ENCODE data around the gene MRPS34. TPM values are rescaled to one million over a fixed set of nuclear protein-coding genes. Genes with fewer than 3 reads are reported as not detected.

MRPS34 gene
- total and polyA plus RNA-seq, 10 of the 15 experiments (the other 5 are each of a cell fraction or from before 2014, with no cell fraction given), result 3.6 to 285 (median 147) TPM

- TF ChIP-seq NKRF (conservative IDR thresholded peaks at IDR 0.05), result 0 out of 2 replicates have a peak, but pooled peaks have one; percentile 6
- no peak for TF ChIP-seq ATF3 (IDR thresholded peaks at IDR 0.05; ENCODE audit: borderline replicate concordance, extremely low read depth, low read depth, low read length)
Observed at GRCh38 chr16:1771864-1772361, 1.0 kb downstream of the MRPS34 start (continued).

GRCh38 chr16:1771188-1771863, 1.6 kb downstream of the MRPS34 start, which contains the start of gene NME3:
Gene NME3, minus strand, starts transcription at chr16:1771543. Its CDS starts 9 bp downstream, at chr16:1771534.
- RAD21 ChIA-PET (ENCODE audit: unreplicated experiment), result interaction anchor here (3.1 kb wide), 1 partner anchor 11 kb away, joined by 22 read pairs; the partner anchor contains the start of genes NUBP2 and SPSB3
- in situ Hi-C loops (cut with MboI), result loop anchor here (5.0 kb wide), 1 partner anchor 59 kb away; no protein-coding TSS in a partner anchor
- no peak for TF ChIP-seq CBX3 (IDR thresholded peaks at IDR 0.05; ENCODE audit: borderline replicate concordance, low read depth)
- no peak for TF ChIP-seq CEBPZ (IDR thresholded peaks at IDR 0.05; ENCODE audit: low read depth, low read length)
- TF ChIP-seq HDGF (IDR thresholded peaks at IDR 0.05), result no peak
- TF ChIP-seq SMAD1 (IDR thresholded peaks at IDR 0.05; ENCODE audit: low read depth, partially characterized antibody), result no peak
- no peak for TF ChIP-seq RELA (IDR thresholded peaks at IDR 0.05; ENCODE audit: borderline replicate concordance, partially characterized antibody)
- no peak for TF ChIP-seq TCF3 (IDR thresholded peaks at IDR 0.05; ENCODE audit: borderline replicate concordance, insufficient read depth, low read depth, low read length)
- TF ChIP-seq ELK1 (IDR thresholded peaks at IDR 0.05; ENCODE audit: low read depth, low read length), result no peak
- TF ChIP-seq CHD4 (IDR thresholded peaks at IDR 0.05), result no peak

More at GRCh38 chr16:1771188-1771863, 1.6 kb downstream of the MRPS34 start, which contains the start of gene NME3:
- no TSS peak for BruUV-seq (replicated peaks)
- intact Hi-C loops (cut with micrococcal nuclease; ENCODE audit: unreplicated experiment), result loop anchor here (5.0 kb wide), 1 partner anchor 64 kb away; the partner anchor contains the start of gene MAPK8IP3
- no peaks in the 10 kb centered on the region for H3K27me3 ChIP-seq (replicated peaks in 1 of 2; ENCODE audit: control insufficient read depth in 2 of 2, insufficient read depth in 2 of 2, low read length in 1 of 2)
- H3K4me1 ChIP-seq (ENCODE audit: control insufficient read depth, insufficient read depth, low read length), result peaks cover 15% of the 10 kb centered on the region
- peak within 1 kb of the TSS; percentile 100 for H3K4me3 ChIP-seq
- ATAC-seq, result peak; percentile 75
- ChIA-PET CTCF (interaction anchor here (1.9 kb wide), 1 partner anchor 11 kb away, joined by 12 read pairs; the partner anchor contains the start of genes NUBP2 and SPSB3), SMC1A (ENCODE audit: uncharacterized antibody, unreplicated experiment) (interaction anchor here (1.2 kb wide), 1 partner anchor 11 kb away, joined by 4 read pairs; the partner anchor contains the start of genes NUBP2 and SPSB3), POLR2A (interaction anchor here (1.6 to 5.8 kb wide), 2 partner anchors 11 to 64 kb away, joined by 4 to 39 read pairs; partner anchors contain the start of genes NUBP2 and SPSB3)
- under 1% methylated on average over 57 of the region's 79 CpGs for WGBS (ENCODE audit: insufficient coverage, insufficient replicate concordance, low lambda C conversion rate, missing lambda C conversion rate)
- H3K27ac ChIP-seq (ENCODE audit: control insufficient read depth, insufficient read depth), result peak within 1 kb of the TSS; percentile 89
- H3K79me2 ChIP-seq (ENCODE audit: control insufficient read depth, insufficient read depth, low read length), result peaks cover 43% of the 10 kb centered on the region
- H3K9me3 ChIP-seq (replicated peaks; ENCODE audit: control insufficient read depth, insufficient read depth, low read length), result no peaks in the 10 kb centered on the region
- peak within 1 kb of the TSS; percentile 78 for H3K9ac ChIP-seq (ENCODE audit: control insufficient read depth, insufficient read depth, low read length)
- peak within 1 kb of the TSS; percentile 86 for H3K4me2 ChIP-seq (ENCODE audit: control insufficient read depth, insufficient read depth)
- FAIRE-seq, result peak; percentile 47
- no peak for DNase-seq (ENCODE audit: low read depth, low spot score)
- H4K20me1 ChIP-seq (ENCODE audit: control insufficient read depth, insufficient read depth), result no peaks in the 10 kb centered on the region
- peaks cover 0 to 20% of the 10 kb centered on the region in 2 experiments; a peak in 3 of 4 replicates for H3K36me3 ChIP-seq (ENCODE audit: control insufficient read depth in 2 of 2, insufficient read depth in 2 of 2, low read length in 1 of 2)
- peak within 1 kb of the TSS; percentile 61 for H2AFZ ChIP-seq (ENCODE audit: control insufficient read depth, low read depth, low read length)

Measured in GM12878 (cell line).